HG03378 (cell line): ENCODE results near the gene MAGEA11.
"Not testable (repeated sequence)": the region's sequence is repeated elsewhere in the genome, so short reads cannot be mapped to it uniquely, and the experiment has no call there.

ENCODE experiments used
- ATAC-seq: cut with Tn5 transposase; IDR thresholded peaks from one replicate; pipeline ENCODE4 v1.9.1; 2021; ENCODE audit warnings: mild to moderate bottlenecking, moderate library complexity; ENCODE audit not compliant: unreplicated experiment

MAGEA11 gene

GRCh38 chrX:149711545-149712236, at the start of gene MAGEA11:
TSS of gene MAGEA11 (plus strand) at chrX:149712060. CDS start at chrX:149713160, 1,100 bp downstream.
- ATAC-seq: no peak

GRCh38 chrX:149675088-149675487, 36.8 kb upstream of the MAGEA11 start:
- ATAC-seq: not testable (repeated sequence)

- ATAC-seq: not testable (repeated sequence)
These were observed 36.3 kb upstream of the MAGEA11 start for GRCh38 chrX:149675554-149675953.

- ATAC-seq: not testable (repeated sequence)
These were observed 32.6 kb upstream of the MAGEA11 start for GRCh38 chrX:149679164-149679678.

GRCh38 chrX:149681182-149681581, 30.7 kb upstream of the MAGEA11 start:
- no peak for ATAC-seq

- no peak for ATAC-seq
These were observed 29.8 kb upstream of the MAGEA11 start for GRCh38 chrX:149682031-149682430.

- ATAC-seq: no peak
These were observed 28.6 kb upstream of the MAGEA11 start for GRCh38 chrX:149682956-149683947.

GRCh38 chrX:149683966-149684730, 27.7 kb upstream of the MAGEA11 start:
- no peak for ATAC-seq

- no peak for ATAC-seq
These were observed 23.9 kb upstream of the MAGEA11 start for GRCh38 chrX:149687991-149688390.

GRCh38 chrX:149688552-149688951, 23.3 kb upstream of the MAGEA11 start:
- ATAC-seq: no peak

- no peak for ATAC-seq
These were observed 20.1 kb upstream of the MAGEA11 start for GRCh38 chrX:149691794-149692193.

- ATAC-seq: not testable (repeated sequence)
These were observed 19.1 kb upstream of the MAGEA11 start for GRCh38 chrX:149692686-149693272.

GRCh38 chrX:149699761-149700160, 12.1 kb upstream of the MAGEA11 start:
- ATAC-seq: no peak

GRCh38 chrX:149704664-149705063, 7.2 kb upstream of the MAGEA11 start:
- ATAC-seq: no peak

- no peak for ATAC-seq
These were observed 4.5 kb upstream of the MAGEA11 start for GRCh38 chrX:149707147-149707901.

- ATAC-seq: no peak
These were observed 971 bp downstream of the MAGEA11 start for GRCh38 chrX:149712831-149713230.

GRCh38 chrX:149713279-149714050, 1.6 kb downstream of the MAGEA11 start:
- ATAC-seq: no peak

- ATAC-seq: peak; percentile 71
These were observed 3.6 kb downstream of the MAGEA11 start for GRCh38 chrX:149715468-149715867.

GRCh38 chrX:149716632-149717031, 4.8 kb downstream of the MAGEA11 start:
- no peak for ATAC-seq
